Kidney epithelial cell (primary cell): ENCODE data around the gene HSPA2. TPM values are rescaled to one million over a fixed set of nuclear protein-coding genes. Genes with fewer than 3 reads are reported as not detected.

Experiments used
- DNase-seq: peaks from one replicate; pipeline ENCODE4 v3.0.0-alpha.2; 2010; ENCODE audit warnings: low read depth
- H3K27me3 ChIP-seq: 2 replicates; pipeline ENCODE4 v1.6.0; 2011; ENCODE audit warnings: low read length; ENCODE audit not compliant: control insufficient read depth, insufficient read depth
- H3K36me3 ChIP-seq: 2 replicates; pipeline ENCODE4 v1.5.1; 2011; ENCODE audit warnings: low read length; ENCODE audit not compliant: control insufficient read depth, insufficient read depth
- H3K4me3 ChIP-seq: 2 replicates; pipeline ENCODE4 v1.5.1; 2011; ENCODE audit warnings: low read depth, mild to moderate bottlenecking, control low read depth, low read length
- total RNA-seq: library from RNA; depleted of rRNA; stranded (reverse); fragments of >200 nt; gene quantifications from 2 replicates; pipeline ENCODE4 v1.2.3, GENCODE V29; 2015
- TF ChIP-seq, protein P1 (sequence below): IDR thresholded peaks from 2 replicates; pipeline ENCODE4 v1.5.1; 2011; ENCODE audit warnings: mild to moderate bottlenecking, moderate library complexity, low read length, control low read depth, inconsistent platforms; ENCODE audit not compliant: insufficient read depth, poor library complexity, severe bottlenecking

Gene HSPA2
- total RNA-seq = 12.0 and 14.2 TPM in 2 replicates

- H3K27me3 ChIP-seq = peaks cover 19% of the 10 kb centered on the region
- DNase-seq = peak; percentile 94
- peak within 1 kb of the TSS; percentile 53 for H3K4me3 ChIP-seq
- no peaks in the 10 kb centered on the region for H3K36me3 ChIP-seq
- TF ChIP-seq, protein P1, sequence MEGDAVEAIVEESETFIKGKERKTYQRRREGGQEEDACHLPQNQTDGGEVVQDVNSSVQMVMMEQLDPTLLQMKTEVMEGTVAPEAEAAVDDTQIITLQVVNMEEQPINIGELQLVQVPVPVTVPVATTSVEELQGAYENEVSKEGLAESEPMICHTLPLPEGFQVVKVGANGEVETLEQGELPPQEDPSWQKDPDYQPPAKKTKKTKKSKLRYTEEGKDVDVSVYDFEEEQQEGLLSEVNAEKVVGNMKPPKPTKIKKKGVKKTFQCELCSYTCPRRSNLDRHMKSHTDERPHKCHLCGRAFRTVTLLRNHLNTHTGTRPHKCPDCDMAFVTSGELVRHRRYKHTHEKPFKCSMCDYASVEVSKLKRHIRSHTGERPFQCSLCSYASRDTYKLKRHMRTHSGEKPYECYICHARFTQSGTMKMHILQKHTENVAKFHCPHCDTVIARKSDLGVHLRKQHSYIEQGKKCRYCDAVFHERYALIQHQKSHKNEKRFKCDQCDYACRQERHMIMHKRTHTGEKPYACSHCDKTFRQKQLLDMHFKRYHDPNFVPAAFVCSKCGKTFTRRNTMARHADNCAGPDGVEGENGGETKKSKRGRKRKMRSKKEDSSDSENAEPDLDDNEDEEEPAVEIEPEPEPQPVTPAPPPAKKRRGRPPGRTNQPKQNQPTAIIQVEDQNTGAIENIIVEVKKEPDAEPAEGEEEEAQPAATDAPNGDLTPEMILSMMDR = peak; percentile 90
Measured at GRCh38 chr14:64540208-64541202, at the start of gene HSPA2. HSPA2 (plus strand) TSS chr14:64540741; CDS start chr14:64540850, 109 bp downstream.

DNA sequence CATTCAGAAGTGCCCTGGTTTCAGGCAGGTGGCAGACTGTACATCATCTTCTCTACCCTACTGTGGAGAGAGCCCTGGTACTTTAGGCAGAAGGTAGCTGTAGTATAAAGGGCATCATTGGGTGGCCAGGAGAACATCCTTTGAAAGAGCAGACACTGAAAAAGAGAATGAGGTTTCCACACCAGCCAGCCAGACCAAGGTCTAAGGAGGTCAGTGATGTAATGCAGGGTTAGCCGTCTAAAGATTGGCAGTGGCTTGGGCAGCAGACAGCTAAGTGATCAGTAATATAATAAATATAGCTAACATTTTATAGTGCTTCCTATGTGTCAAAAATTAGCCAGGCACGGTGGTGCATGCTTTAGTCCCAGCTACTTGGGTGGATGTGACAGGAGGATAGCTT is 48.9 kb upstream of the HSPA2 start:
- no peak for DNase-seq
- TF ChIP-seq, protein P1 = no peak
- Histone ChIP-seq H3K4me3 (no peak overlapping the region), H3K36me3 (peaks cover 2% of the 10 kb centered on the region), H3K27me3 (no peaks in the 10 kb centered on the region)

DNA sequence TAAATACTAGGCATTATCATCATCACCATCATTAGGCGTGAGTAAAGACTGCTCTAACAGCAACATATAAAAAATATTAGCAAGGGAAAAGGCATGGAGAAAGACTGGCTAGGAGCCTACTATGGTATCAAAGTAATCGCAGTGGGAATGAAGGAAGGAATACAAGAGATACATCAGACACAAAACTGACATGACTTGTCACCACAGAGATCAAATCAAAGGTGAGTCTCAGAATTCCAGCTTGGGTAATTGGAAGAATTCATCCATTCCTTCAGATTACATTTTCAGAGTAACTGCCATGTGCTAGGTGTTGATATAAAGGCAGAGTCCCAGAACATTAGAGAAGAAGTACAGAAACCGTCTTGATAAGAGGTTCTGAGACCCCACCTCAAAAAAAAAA is 47.1 kb upstream of the HSPA2 start:
- Histone ChIP-seq H3K36me3 (no peaks in the 10 kb centered on the region), H3K4me3 (no peak overlapping the region), H3K27me3 (no peaks in the 10 kb centered on the region)
- TF ChIP-seq, protein P1 = no peak
- DNase-seq = no peak

- no peaks in the 10 kb centered on the region for H3K27me3 ChIP-seq
- no peak for DNase-seq
- TF ChIP-seq, protein P1 = no peak
- H3K4me3 ChIP-seq = no peak overlapping the region
- H3K36me3 ChIP-seq = no peaks in the 10 kb centered on the region
Measured at GRCh38 chr14:64495252-64495651, 45.3 kb upstream of the HSPA2 start.

DNA sequence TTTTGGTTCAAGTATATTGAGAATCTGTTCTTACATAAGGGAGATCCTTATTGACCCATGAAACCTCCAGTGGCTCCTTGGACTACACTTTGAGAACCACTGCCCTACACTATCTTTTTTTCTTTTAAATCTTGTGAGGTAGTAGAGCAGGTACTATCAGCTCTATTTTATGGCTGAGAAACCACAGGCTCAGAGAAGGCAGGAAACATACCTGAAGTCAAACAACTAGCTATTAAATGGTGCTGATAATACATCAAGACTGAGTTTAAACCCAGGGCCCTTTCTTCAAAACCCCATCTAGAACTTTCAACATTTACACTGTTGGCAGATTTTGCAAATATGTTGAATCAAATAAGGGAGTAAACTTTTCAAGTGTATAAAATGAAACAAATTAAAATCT is 43.8 kb upstream of the HSPA2 start:
- TF ChIP-seq, protein P1 = no peak
- no peaks in the 10 kb centered on the region for H3K27me3 ChIP-seq
- H3K4me3 ChIP-seq = no peak overlapping the region
- no peaks in the 10 kb centered on the region for H3K36me3 ChIP-seq
- DNase-seq = no peak
